NOMO-1 (cell line): Measurements from ENCODE around the gene TSPAN9.

Experiments
- DNase-seq, 2 experiments: peaks; one replicate each; lab custom pipeline; 2025; ENCODE audit not compliant: unreplicated experiment in 2 of 2; lab: John Stamatoyannopoulos, UW

Gene TSPAN9

GRCh38 chr12:3119756-3120601, 42.8 kb downstream of the TSPAN9 start:
- no peak for DNase-seq

- DNase-seq = no peak
Measured at GRCh38 chr12:3120701-3121100, 43.5 kb downstream of the TSPAN9 start.

GRCh38 chr12:3122841-3123678, 45.9 kb downstream of the TSPAN9 start:
- no peak for DNase-seq

- no peak for DNase-seq
Measured at GRCh38 chr12:3123729-3124128, 46.5 kb downstream of the TSPAN9 start.

GRCh38 chr12:3124917-3125316, 47.7 kb downstream of the TSPAN9 start:
- DNase-seq = no peak

GRCh38 chr12:3125674-3126073, 48.5 kb downstream of the TSPAN9 start:
- no peak for DNase-seq

GRCh38 chr12:3127832-3128231, 50.7 kb downstream of the TSPAN9 start:
- DNase-seq = no peak

GRCh38 chr12:3128498-3129293, 51.5 kb downstream of the TSPAN9 start:
- DNase-seq = no peak

- peak; percentile 17 to 44 for DNase-seq
Measured at GRCh38 chr12:3129301-3130056, 52.3 kb downstream of the TSPAN9 start.

GRCh38 chr12:3130057-3130830, 53.1 kb downstream of the TSPAN9 start:
- DNase-seq = peak; percentile 44 to 58

- no peak for DNase-seq
Measured at GRCh38 chr12:3131129-3131528, 54.0 kb downstream of the TSPAN9 start.

- no peak for DNase-seq
Measured at GRCh38 chr12:3132636-3133404, 55.6 kb downstream of the TSPAN9 start.

- no peak for DNase-seq
Measured at GRCh38 chr12:3133405-3133783, 56.2 kb downstream of the TSPAN9 start.

- no peak for DNase-seq
Measured at GRCh38 chr12:3134126-3134525, 56.9 kb downstream of the TSPAN9 start.

- no peak for DNase-seq
Measured at GRCh38 chr12:3134526-3135135, 57.5 kb downstream of the TSPAN9 start.

GRCh38 chr12:3135522-3136461, 58.6 kb downstream of the TSPAN9 start:
- peak; percentile 11 to 43 for DNase-seq

GRCh38 chr12:3136641-3137267, 59.6 kb downstream of the TSPAN9 start:
- DNase-seq = no peak
